ENCODE measurements around the gene VAV1.

VAV1 gene

GRCh38 chr19:6806488-6806887, 34.0 kb downstream of the VAV1 start:
- DNase-seq (ENCODE audit: low spot score in 2 of 2), result no peak
- H3K27ac Mint-ChIP-seq, result peak overlapping the region; percentile 38
- H3K36me3 Mint-ChIP-seq, result peaks cover 39% of the 10 kb centered on the region
- no peak for ATAC-seq
- peaks cover 65% of the 10 kb centered on the region for H3K4me1 Mint-ChIP-seq
- no peaks in the 10 kb centered on the region for H3K9me3 Mint-ChIP-seq
- no peak overlapping the region for H3K4me3 Mint-ChIP-seq

GRCh38 chr19:6807291-6807690, 34.8 kb downstream of the VAV1 start:
- Mint-ChIP-seq H3K36me3 (peaks cover 33% of the 10 kb centered on the region), H3K4me1 (peaks cover 65% of the 10 kb centered on the region), H3K27ac (peak overlapping the region; percentile 38)

GRCh38 chr19:6808494-6808893, 36.0 kb downstream of the VAV1 start:
- Mint-ChIP-seq H3K9me3 (no peaks in the 10 kb centered on the region), H3K4me3 (no peak overlapping the region), H3K36me3 (peaks cover 35% of the 10 kb centered on the region), H3K4me1 (peaks cover 65% of the 10 kb centered on the region), H3K27ac (no peak overlapping the region)
- ATAC-seq (no peak), DNase-seq (ENCODE audit: low spot score in 2 of 2) (no peak)

More at GRCh38 chr19:6807291-6807690, 34.8 kb downstream of the VAV1 start:
- H3K9me3 Mint-ChIP-seq, result no peaks in the 10 kb centered on the region
- no peak for DNase-seq (ENCODE audit: low spot score in 2 of 2)
- H3K4me3 Mint-ChIP-seq, result no peak overlapping the region
- no peak for ATAC-seq

GRCh38 chr19:6809262-6809661, 36.8 kb downstream of the VAV1 start:
- ATAC-seq, result no peak
- no peak overlapping the region for H3K4me3 Mint-ChIP-seq
- H3K27ac Mint-ChIP-seq, result peak overlapping the region; percentile 52
- peaks cover 61% of the 10 kb centered on the region for H3K4me1 Mint-ChIP-seq
- no peak for DNase-seq (ENCODE audit: low spot score in 2 of 2)
- H3K9me3 Mint-ChIP-seq, result no peaks in the 10 kb centered on the region
- peaks cover 35% of the 10 kb centered on the region for H3K36me3 Mint-ChIP-seq

- Mint-ChIP-seq H3K4me1 (peaks cover 77% of the 10 kb centered on the region), H3K36me3 (peaks cover 44% of the 10 kb centered on the region), H3K27ac (peak overlapping the region; percentile 38), H3K4me3 (no peak overlapping the region), H3K9me3 (no peaks in the 10 kb centered on the region)
- ATAC-seq (no peak), DNase-seq (ENCODE audit: low spot score in 2 of 2) (no peak)
These were observed 38.9 kb downstream of the VAV1 start for GRCh38 chr19:6811378-6811777.

- H3K4me1 Mint-ChIP-seq, result peaks cover 75% of the 10 kb centered on the region
- no peak overlapping the region for H3K4me3 Mint-ChIP-seq
- H3K27ac Mint-ChIP-seq, result peak overlapping the region; percentile 38
- ATAC-seq, result no peak
- H3K9me3 Mint-ChIP-seq, result no peaks in the 10 kb centered on the region
- peaks cover 39% of the 10 kb centered on the region for H3K36me3 Mint-ChIP-seq
- no peak for DNase-seq (ENCODE audit: low spot score in 2 of 2)
These were observed 39.4 kb downstream of the VAV1 start for GRCh38 chr19:6811906-6812305.

GRCh38 chr19:6812612-6813011, 40.1 kb downstream of the VAV1 start:
- H3K9me3 Mint-ChIP-seq, result no peaks in the 10 kb centered on the region
- H3K36me3 Mint-ChIP-seq, result peaks cover 39% of the 10 kb centered on the region
- peak overlapping the region; percentile 38 for H3K27ac Mint-ChIP-seq
- DNase-seq (ENCODE audit: low spot score in 2 of 2) (no peak), ATAC-seq (peak; percentile 22)
- H3K4me1 Mint-ChIP-seq, result peaks cover 69% of the 10 kb centered on the region
- H3K4me3 Mint-ChIP-seq, result no peak overlapping the region

GRCh38 chr19:6813659-6814058, 41.2 kb downstream of the VAV1 start:
- peaks cover 44% of the 10 kb centered on the region for H3K36me3 Mint-ChIP-seq
- ATAC-seq (peak; percentile 63), DNase-seq (ENCODE audit: low spot score in 2 of 2) (no peak)
- H3K9me3 Mint-ChIP-seq, result no peaks in the 10 kb centered on the region
- H3K4me3 Mint-ChIP-seq, result no peak overlapping the region
- peak overlapping the region; percentile 51 for H3K27ac Mint-ChIP-seq
- peaks cover 72% of the 10 kb centered on the region for H3K4me1 Mint-ChIP-seq

- DNase-seq (ENCODE audit: low spot score in 2 of 2), result no peak
- H3K4me1 Mint-ChIP-seq, result peaks cover 47% of the 10 kb centered on the region
- H3K4me3 Mint-ChIP-seq, result no peak overlapping the region
- no peak for ATAC-seq
- H3K36me3 Mint-ChIP-seq, result peaks cover 59% of the 10 kb centered on the region
- peaks cover 2% of the 10 kb centered on the region for H3K9me3 Mint-ChIP-seq
- H3K27ac Mint-ChIP-seq, result no peak overlapping the region
These were observed 44.7 kb downstream of the VAV1 start for GRCh38 chr19:6817179-6817578.

- ATAC-seq (no peak), DNase-seq (ENCODE audit: low spot score in 2 of 2) (no peak)
- Mint-ChIP-seq H3K4me1 (peaks cover 37% of the 10 kb centered on the region), H3K27ac (peak overlapping the region; percentile 48), H3K9me3 (peaks cover 2% of the 10 kb centered on the region), H3K4me3 (no peak overlapping the region), H3K36me3 (peaks cover 55% of the 10 kb centered on the region)
These were observed 45.7 kb downstream of the VAV1 start for GRCh38 chr19:6818246-6818645.

- Mint-ChIP-seq H3K4me3 (no peak overlapping the region), H3K27ac (no peak overlapping the region), H3K4me1 (peaks cover 36% of the 10 kb centered on the region), H3K9me3 (peaks cover 2% of the 10 kb centered on the region), H3K36me3 (peaks cover 65% of the 10 kb centered on the region)
- ATAC-seq, result no peak
- no peak for DNase-seq (ENCODE audit: low spot score in 2 of 2)
These were observed 46.8 kb downstream of the VAV1 start for GRCh38 chr19:6819323-6819722.

GRCh38 chr19:6820237-6820636, 47.7 kb downstream of the VAV1 start:
- peaks cover 35% of the 10 kb centered on the region for H3K4me1 Mint-ChIP-seq
- H3K9me3 Mint-ChIP-seq, result peaks cover 2% of the 10 kb centered on the region
- no peak overlapping the region for H3K27ac Mint-ChIP-seq
- DNase-seq (ENCODE audit: low spot score in 2 of 2) (no peak), ATAC-seq (no peak)
- no peak overlapping the region for H3K4me3 Mint-ChIP-seq
- peaks cover 65% of the 10 kb centered on the region for H3K36me3 Mint-ChIP-seq

- ATAC-seq, result no peak
- Mint-ChIP-seq H3K27ac (no peak overlapping the region), H3K9me3 (peaks cover 2% of the 10 kb centered on the region), H3K36me3 (peaks cover 74% of the 10 kb centered on the region), H3K4me3 (no peak overlapping the region), H3K4me1 (peaks cover 23% of the 10 kb centered on the region)
- DNase-seq (ENCODE audit: low spot score in 2 of 2), result no peak
These were observed 49.3 kb downstream of the VAV1 start for GRCh38 chr19:6821639-6822310.

- ATAC-seq (no peak), DNase-seq (ENCODE audit: low spot score in 2 of 2) (no peak)
- Mint-ChIP-seq H3K4me1 (peaks cover 23% of the 10 kb centered on the region), H3K36me3 (peaks cover 79% of the 10 kb centered on the region), H3K27ac (no peak overlapping the region), H3K9me3 (peaks cover 2% of the 10 kb centered on the region), H3K4me3 (no peak overlapping the region)
These were observed 49.8 kb downstream of the VAV1 start for GRCh38 chr19:6822311-6822670.

GRCh38 chr19:6825076-6825774, 52.7 kb downstream of the VAV1 start:
- ATAC-seq, result no peak
- Mint-ChIP-seq H3K9me3 (no peaks in the 10 kb centered on the region), H3K4me3 (no peak overlapping the region), H3K27ac (peak overlapping the region; percentile 26), H3K4me1 (peaks cover 32% of the 10 kb centered on the region), H3K36me3 (peaks cover 92% of the 10 kb centered on the region)
- DNase-seq (ENCODE audit: low spot score in 2 of 2), result no peak

GRCh38 chr19:6826281-6826920, 53.9 kb downstream of the VAV1 start:
- no peak for DNase-seq (ENCODE audit: low spot score in 2 of 2)
- peaks cover 38% of the 10 kb centered on the region for H3K4me1 Mint-ChIP-seq
- peaks cover 92% of the 10 kb centered on the region for H3K36me3 Mint-ChIP-seq
- no peaks in the 10 kb centered on the region for H3K9me3 Mint-ChIP-seq
- H3K27ac Mint-ChIP-seq, result peak overlapping the region; percentile 10
- H3K4me3 Mint-ChIP-seq, result no peak overlapping the region
- no peak for ATAC-seq
